Panc1 (cell line): ENCODE measurements around the gene SLC17A5.

Source experiments
- CTCF ChIP-seq: fragments of 450-650 bp; IDR thresholded peaks from 2 replicates; pipeline ENCODE4 v1.5.1; 2017; ENCODE audit warnings: mild to moderate bottlenecking
- POLR2AphosphoS5 ChIP-seq: IDR thresholded peaks from 2 replicates; pipeline ENCODE4 v1.6.1; 2012; ENCODE audit warnings: mild to moderate bottlenecking, low read depth, low read length, moderate library complexity
- REST ChIP-seq, 2 experiments: IDR thresholded peaks; 2 replicates each; pipeline ENCODE4 v1.6.1; 2011 to 2012; ENCODE audit warnings: low read depth in 2 of 2, control low read depth in 1 of 2, low read length in 1 of 2, mild to moderate bottlenecking in 1 of 2, moderate library complexity in 1 of 2; ENCODE audit not compliant: insufficient read depth in 1 of 2
- SIN3A ChIP-seq: IDR thresholded peaks from 2 replicates; pipeline ENCODE4 v1.6.1; 2012; ENCODE audit warnings: low read depth, mild to moderate bottlenecking, low read length, moderate library complexity, borderline replicate concordance; ENCODE audit not compliant: insufficient read depth

- TF ChIP-seq CTCF: no peak
- no peak for TF ChIP-seq REST (IDR thresholded peaks at IDR 0.05; ENCODE audit: insufficient read depth in 1 of 2, low read depth in 2 of 2, low read length in 1 of 2)
- TF ChIP-seq POLR2AphosphoS5: no peak
- no peak for TF ChIP-seq SIN3A
These were observed 14.0 kb upstream of the SLC17A5 start for GRCh38 chr6:73667798-73668197.
